Muscle of arm (tissue), 12 donors: ENCODE measurements around the gene NLRP3. TPM values are rescaled to one million over a fixed set of nuclear protein-coding genes. Genes with fewer than 3 reads are reported as not detected.

ENCODE experiments used
- DNase-seq: peaks from one replicate; pipeline ENCODE4 v3.0.0-alpha.2; 2013
- polyA plus RNA-seq, 12 donors: library from polyadenylated mRNA; unstranded; fragments of 120-200 nt; gene quantifications; one replicate each; pipeline ENCODE4 v1.2.1, GENCODE V29; 2013; ENCODE audit not compliant: insufficient read length in 12 of 12

NLRP3 gene
- polyA plus RNA-seq, 12 donors: 0.78 to 2.0 (median 1.1) TPM; not detected in 2

DNA sequence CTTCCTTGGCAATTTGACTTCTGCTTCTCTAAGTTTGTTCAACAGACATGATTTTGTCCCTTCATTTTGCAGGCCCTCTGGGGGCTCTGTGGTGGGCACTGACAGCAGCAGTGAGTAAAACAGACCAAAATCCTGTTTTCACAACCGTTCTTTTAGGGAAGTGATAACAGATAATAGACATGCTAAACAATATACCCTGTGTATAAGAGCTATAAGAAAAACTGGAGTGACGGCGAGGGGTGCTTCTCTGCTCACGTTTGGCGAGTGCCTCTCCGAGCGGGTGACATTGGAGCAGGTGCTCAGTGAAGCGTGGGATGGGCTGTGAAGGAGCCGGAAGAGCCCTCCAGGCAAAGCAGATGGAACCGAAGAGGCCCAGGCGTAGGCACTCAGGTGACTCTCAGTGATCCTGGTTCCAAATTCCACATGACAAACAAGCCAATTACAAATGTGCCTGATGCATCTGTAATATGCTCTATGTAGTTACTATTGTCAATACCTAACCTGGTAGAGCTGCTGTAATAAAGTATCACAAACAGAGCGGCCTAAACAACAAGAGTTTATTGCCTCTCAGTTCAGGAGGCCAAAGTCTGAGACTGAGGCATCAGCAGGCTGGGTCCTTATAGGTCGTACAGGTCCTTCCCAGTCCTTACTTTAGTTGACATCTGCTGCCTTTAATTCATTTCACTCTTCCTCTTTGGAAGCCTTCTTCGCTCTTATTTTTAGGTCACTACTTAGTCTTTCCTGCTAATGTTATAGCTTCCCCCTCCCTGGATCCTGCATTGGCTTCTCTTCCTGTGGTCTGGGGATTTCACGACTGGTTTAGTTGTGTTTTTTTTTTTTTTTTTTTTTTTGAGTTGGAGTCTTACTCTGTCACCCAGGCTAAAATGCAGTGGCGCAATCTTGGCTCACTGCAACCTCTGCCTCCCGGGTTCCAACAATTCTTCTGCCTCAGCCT lies 21.9 kb downstream of the NLRP3 start:
- DNase-seq: no peak

DNA sequence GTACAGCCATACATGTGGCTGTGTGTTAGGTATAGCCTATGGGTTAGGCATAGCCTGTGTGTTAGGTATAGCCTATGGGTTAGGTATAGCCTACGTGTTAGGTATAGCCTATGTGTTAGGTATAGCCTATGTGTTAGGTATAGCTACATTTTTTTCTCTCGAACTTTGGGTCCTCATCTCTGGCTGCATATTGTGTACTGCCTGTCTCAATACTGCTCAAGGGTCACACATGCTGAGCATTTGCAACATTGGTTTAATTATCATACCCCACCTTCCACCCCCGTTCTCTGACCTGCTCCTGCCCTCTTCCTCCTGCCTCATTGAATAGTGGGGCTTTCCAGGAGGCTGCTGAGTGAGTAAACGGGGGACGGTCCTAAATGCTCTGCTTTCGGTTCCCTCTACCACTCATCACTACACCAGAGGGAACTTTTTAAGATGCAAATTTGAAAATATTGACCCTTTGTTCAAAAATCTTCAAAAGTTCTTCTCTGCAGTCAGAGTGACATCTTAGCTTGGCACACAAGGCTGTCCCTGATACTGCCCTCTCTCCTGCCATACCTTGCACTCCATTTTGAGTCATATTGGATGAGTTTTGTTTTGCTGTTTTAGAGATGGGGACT lies 24.1 kb downstream of the NLRP3 start:
- no peak for DNase-seq

DNA sequence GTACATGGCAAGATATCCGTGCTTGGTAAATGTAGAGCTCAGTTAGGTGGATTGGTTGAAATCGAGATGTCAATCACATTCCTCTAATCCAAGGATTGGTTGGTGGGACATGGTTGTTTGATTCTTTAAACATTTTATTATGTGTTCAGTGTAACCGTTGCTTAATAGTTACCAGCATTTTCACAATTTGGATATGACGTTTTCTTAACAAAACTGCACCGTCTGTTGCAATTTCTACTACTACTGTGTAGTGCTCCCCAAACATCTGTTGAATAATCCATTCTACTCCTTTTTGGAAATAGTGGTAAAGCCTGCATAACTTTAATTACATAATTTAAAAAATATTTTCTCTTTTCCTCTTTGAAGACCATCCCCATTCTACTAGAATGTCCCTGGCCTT lies 25.6 kb downstream of the NLRP3 start:
- no peak for DNase-seq

DNA sequence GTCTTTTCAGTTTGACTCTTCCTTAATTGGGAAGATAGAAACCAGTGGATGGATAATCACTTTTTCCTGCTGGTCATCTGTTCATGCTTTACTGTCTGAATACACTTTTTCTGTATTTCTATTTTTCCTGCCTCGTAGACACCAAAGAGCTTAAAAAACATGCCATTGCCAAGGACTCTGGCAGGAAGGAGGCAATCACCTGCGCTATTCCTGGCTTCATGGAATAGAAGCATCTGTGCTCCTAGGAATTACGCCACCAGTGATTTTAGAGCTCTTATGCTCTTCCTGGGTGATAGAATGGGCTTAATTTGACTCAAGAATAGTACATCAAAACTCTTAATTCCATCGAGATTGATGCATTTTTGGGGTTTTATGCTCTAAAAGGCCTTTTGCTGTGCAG lies 26.2 kb downstream of the NLRP3 start:
- no peak for DNase-seq

DNA sequence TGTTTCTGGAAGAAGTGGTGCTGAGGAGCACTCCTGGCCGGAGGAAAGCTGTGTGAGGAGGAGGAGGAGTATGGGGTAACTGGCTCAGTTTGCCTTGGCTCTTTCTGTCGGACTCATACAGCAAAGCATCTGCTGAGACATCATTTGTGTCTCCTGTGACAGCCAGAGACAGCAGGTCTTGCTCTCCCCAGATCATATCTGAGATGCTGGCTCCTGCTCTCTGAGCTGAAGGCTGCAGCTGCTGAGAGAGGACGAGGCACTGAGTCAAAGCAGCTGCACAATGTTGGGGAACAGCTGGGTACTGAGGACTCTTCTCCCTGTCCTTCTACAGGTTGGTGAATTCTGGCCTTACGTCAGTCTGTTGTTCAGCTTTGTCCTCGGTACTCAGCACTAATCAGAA lies 27.7 kb downstream of the NLRP3 start:
- DNase-seq: no peak

DNA sequence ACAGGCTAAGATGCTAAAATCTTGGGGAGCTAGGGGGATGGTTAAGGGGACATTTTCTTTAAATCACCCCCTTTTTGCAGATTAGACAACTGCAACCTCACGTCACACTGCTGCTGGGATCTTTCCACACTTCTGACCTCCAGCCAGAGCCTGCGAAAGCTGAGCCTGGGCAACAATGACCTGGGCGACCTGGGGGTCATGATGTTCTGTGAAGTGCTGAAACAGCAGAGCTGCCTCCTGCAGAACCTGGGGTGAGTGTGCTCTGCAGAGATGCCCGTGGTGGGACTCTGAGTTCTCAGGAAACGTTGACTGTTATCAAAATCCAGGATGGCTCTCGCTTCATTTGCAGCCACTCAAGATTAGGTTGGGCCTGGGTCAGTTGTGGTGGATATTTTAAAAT lies 28.6 kb downstream of the NLRP3 start:
- no peak for DNase-seq

DNA sequence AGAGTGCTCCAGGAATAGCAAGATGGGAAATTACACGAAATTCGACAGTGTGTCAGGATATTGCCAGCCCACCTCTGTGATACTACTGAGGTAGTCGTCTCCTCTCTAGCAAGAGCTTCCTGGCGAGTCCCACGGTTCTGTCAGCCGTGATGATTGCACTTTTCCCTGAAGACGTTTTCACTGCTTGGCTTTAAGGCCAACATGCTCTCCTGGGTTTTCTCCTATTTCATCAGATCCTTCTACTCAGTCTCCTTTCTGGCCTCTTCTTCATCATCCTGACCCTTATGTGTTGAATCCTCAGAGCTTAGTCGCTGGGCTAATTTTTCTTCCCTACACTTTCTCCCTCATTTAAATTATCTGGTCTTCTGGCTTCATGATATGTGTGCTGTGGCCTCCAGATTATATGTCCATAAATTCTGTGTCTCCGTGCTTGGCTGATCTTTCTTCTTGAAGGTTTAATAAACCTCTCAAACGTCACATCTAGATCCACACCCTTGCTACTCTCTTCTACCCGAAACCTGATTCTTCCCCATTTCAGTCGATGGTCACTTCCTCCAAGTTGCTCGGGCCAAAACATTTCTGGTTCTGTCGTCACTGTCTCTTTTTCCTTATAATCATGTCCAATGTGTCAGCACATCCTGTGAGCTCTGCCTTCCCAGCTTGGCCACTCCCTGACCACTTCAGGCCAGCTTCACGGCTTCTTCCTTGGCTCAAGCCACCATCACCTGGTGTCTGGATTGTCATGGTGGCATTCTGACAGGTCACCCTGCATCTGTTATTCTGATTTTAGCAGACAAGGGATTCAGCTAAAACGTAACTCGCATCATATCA lies 29.8 kb downstream of the NLRP3 start:
- peak; percentile 9 for DNase-seq

DNA sequence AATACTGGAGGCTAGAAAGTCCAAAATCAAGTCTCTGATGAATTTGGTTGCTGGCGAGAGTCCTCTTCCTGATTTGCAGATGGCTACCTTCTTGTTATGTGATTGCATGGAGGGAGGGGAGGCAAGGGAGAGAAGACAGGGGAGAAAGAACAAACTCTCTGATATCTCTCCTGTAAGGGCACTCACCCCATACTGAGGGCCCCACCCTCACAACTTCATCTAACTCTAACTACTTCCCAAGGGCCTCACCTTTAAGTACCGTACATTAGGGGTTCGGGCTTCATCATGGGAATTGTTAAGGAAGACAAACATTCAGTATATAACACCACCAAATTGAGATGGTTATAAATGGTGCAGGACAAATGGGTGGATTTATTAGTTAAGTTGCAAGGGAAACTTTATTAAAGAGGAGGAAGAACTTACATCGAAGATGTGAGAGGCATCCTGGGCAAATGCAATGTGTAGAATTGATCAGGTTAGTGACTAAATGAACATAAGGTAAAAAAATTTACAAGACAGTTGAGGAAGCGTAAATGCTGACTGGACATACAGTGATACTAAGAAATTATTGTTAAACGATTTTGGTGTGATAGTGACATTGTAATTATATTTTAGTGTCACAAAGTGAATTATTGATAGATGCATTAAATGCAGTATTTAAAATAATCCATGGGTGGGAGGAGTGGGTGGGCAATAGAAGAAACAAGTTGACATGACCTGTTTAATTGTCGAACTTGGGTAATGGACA lies 31.4 kb downstream of the NLRP3 start:
- no peak for DNase-seq

DNA sequence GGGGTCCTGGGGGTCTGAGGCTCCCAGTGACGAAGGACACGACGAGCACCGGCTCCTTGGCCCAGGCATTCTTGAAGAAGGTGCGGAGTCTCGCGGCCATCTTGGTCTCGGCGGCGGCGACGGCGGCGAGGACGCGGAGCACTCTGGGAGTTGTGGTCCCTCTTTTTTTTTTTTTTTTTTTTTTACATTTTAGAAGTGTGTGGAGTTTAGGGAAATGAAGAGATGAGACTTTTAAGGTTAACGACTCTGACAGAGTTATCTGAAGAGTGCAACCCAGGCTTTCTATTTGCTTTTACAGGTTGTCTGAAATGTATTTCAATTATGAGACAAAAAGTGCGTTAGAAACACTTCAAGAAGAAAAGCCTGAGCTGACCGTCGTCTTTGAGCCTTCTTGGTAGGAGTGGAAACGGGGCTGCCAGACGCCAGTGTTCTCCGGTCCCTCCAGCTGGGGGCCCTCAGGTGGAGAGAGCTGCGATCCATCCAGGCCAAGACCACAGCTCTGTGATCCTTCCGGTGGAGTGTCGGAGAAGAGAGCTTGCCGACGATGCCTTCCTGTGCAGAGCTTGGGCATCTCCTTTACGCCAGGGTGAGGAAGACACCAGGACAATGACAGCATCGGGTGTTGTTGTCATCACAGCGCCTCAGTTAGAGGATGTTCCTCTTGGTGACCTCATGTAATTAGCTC lies 32.3 kb downstream of the NLRP3 start:
- DNase-seq: peak; percentile 51

DNA sequence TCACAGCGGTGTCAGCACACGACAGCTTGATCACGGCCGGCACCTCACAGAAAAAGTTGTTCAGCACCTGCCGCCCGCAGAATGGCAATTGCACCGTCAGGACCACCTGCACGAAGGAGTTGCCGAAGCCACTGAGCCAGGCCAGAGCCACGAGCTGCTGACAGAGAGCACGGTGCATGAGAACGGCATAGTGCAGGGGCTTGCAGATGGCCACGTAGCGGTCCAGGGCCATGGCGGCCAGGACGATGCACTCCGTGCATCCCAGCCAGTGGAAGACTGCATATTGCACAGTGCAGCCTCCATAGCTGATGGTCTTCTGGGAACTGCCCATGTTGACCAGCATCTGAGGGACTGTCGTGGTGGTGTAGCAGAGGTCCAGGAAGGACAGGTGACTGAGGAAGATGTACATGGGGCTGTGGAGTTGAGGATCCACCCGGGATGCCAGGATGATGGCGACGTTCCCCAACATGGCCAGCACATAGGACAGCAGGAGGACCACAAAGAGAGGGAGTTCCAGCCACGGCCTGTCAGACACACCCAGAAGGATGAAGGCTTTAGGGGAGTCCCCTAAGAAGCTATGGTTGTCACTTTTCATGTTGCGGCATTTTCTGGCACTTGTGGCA lies 35.5 kb downstream of the NLRP3 start:
- no peak for DNase-seq

DNA sequence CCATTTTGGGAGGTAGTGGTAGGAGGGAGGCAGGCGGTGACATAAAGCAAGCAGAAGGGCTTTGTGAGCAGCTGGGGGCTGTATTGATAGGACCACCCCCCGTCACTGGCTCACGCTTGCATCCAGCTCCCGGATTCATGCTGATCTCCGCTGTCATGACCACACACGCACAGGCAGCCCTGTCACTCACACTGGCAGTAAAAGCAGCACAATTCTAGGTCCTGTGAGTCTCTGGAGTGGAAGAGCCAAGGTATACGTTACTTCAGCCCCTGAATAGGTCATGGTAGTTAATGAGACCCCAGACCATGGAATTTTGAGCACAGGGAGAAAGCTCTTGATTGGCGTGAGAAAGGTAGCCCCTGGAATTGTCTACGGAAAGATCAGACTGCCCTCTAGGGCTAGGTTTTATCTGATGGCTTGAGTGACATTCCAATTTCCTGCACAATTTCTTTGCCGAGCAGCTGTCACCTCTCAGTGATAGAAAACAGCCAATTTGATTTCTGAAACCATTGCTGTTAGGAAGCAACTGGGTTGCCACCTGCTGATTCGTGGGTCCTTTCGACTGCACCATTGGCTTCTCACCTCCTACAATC lies 36.6 kb downstream of the NLRP3 start:
- no peak for DNase-seq

DNA sequence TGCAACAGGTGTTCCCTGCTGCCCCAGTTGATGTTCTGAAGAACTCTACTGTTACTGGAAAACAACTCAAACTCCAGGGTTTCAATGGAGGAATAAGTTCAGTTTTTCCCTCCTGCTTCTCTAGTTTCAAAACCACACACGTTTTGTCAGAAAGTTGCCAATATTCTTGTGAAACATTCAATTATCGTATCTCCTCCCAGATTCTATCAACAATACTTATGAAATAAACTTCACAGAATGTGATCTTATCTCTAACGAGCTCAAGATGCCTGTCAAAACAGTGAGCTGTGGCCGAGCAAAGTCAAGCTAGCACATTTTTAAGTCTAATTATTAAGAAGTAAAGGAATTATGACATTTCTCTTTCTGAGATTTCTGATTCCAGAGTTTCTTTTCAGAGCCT lies 37.3 kb downstream of the NLRP3 start:
- no peak for DNase-seq

DNA sequence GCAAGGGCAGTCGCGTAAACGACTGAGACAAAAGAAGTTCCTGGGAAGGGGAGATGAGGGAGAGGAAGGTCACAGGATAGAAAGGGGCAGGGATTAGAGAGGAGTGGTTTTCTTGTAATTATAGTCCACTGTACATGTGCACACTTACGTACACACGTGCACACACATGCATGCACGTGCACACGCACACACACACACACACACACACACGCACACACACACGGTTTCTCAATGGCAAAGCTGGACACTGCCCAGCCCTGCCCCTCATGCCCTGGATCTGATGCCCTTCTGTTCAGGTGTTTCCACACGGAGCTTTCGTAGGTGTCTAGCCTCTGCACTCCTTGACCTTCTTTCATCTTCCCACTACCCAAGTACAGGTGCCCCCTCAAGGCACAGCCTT lies 38.0 kb downstream of the NLRP3 start:
- DNase-seq: no peak

DNA sequence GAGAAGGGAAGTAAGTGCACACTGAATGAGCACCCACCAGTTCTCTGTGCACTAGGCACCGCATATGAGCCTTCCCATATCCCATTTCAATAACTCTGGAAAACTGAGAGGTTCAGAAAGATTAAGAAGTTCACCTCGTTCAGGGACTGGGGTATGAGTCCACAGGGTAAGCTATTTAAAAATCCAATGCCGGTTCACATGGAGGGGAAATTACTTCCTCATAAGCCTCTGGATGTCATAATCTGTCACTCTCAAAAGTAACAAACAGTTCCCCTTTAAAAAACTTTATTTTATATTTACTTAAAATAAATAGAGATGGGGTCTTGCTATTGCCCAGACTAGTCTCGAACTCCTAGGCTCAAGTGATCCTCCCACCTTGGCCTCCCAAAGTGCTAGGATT lies 40.0 kb downstream of the NLRP3 start:
- no peak for DNase-seq

DNA sequence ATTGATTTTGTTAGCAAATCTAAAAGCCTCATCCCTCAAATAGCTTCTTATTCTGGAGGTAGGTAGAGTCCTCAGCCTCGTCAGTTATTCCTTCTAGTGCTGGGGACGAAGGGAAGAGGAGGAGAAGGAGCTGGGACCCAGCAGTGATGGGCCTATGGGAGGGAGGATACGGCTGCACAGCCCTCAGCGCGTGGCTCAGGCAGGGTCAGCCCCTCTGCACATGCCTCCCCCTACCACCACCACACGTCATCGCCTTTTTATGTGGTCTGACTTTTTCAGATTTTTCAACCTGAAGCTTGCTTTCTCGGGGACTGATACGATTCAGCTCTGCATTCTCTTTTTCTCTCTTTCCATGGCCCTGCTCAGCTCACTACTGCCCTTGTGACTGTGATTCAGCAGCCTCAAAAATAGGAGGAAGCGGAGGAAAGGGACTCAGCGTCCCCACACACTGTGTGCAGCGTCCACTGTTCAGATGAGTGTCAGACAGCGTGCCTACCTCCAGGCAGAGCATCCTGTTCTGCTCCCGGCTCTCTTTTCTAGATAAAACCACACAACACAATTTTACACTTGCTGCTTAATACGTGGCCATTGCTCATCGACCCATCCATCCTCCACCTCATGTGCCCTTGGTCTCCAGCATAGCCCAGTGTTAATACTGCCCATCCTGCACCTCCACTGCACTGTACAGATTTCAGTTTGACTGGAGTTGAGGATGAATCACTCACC lies 41.1 kb downstream of the NLRP3 start:
- DNase-seq: no peak

DNA sequence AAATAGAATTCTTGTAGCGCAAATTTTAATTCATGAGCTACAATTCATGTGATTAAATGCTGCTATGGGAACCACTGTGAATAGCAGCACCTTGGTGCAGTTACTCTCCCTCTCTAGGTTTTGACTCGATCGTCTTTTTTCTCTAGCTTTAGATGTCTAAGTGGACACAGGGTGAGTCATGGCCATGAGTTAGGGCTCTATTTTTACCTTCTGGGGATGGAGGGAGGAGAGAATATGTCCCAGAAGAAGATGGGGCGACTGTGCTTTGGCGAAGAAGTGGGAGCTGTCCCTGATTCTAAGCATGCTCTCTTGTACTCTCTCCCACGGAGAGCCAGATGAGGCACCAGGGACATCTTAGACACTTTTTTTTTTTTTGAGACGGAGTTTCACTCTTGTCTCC lies 43.5 kb downstream of the NLRP3 start:
- no peak for DNase-seq

DNA sequence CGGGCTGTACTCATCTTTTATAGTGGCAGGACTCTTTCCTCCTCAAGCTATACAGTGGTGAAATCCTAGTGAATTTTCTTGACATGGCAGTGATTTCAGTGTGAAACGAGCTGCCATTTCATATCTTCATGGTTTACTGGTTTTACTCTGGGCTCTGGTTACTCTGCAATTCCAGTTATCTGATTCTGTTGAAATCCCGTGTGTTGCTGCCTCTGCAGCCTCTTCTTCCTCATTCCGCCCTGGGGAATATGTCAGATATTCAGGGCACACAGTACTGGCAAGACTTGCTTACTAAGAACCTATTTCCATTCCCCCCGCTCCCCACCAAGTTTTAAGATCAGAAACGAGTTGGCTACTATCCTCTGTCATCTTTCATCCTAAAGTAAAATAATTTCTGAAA lies 49.8 kb downstream of the NLRP3 start:
- DNase-seq: no peak

DNA sequence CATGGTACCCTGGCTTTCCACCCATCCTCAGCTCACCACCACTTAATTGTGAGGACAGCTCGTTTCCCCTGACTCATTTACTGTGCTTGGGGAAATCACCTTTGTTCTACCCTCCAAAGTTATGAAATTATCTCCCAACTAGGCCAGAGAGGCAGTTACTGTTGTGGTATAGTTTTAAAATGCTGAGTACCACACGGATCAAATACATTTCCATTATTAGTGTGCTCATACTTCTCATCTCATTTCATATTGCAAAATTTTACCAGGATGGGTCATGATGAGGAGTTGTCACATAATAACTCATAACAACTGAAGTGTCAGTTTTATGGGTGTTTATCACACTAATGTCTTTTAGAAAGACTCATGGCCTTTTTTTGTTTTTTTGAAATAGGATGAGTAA lies 51.2 kb downstream of the NLRP3 start:
- no peak for DNase-seq

DNA sequence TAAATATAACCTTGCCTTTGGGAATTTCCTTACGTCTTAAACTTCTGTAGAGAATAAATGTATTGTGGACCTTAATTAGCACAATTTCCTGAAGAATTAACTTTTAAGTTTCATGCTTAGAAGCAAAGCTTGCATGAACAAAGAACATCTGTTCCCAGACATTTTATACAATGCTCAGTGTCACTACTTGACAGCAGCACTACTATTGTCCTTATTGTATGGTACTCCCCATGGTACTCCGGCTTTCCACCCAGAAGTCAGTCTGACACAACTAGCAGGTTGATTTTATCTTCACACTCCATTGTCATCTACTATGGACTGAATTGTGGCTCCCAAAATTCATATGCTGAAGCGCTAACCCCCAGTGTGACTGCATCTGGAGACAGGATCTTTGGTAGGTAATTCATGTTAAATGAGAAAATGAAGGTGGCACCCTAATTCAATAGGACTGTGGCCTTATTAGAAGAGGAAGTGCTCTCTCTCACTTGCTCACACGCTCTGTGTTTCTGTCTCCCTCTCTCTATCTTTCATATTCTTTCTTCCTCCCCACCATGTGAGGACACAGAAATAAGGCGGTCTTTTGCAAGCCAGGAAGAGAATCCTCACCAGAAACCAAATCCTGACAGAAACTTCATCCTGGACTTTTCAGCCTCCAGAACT lies 52.6 kb downstream of the NLRP3 start:
- DNase-seq: no peak
